H1 (cell line): ENCODE measurements around the gene IRGC. TPM values are rescaled to one million over a fixed set of nuclear protein-coding genes. Genes with fewer than 3 reads are reported as not detected.

Experiments used
- CTCF ChIA-PET: fragments of 300-600 bp; sonication (Branson Sonifier 250); formaldehyde crosslinking; loops from one replicate; lab custom pipeline; 2021; ENCODE audit not compliant: partially characterized antibody; lab: Charles Lee
- POLR2A ChIA-PET: fragments of 300-600 bp; sonication (Branson Sonifier 250); formaldehyde crosslinking; loops from one replicate; lab custom pipeline; 2021; ENCODE audit warnings: inconsistent platforms; ENCODE audit not compliant: partially characterized antibody; lab: Charles Lee
- DNase-seq, 2 experiments: peaks; one replicate each; pipeline versions ENCODE4 v3.0.0 to v3.0.0-alpha.2; 2010 to 2022; ENCODE audit warnings: low spot score in 2 of 2, low read depth in 1 of 2, mixed read lengths in 1 of 2
- FAIRE-seq: peaks from 2 replicates; lab custom pipeline; 2011; peaks lifted over from hg19 to GRCh38; lab: Jason Lieb, UNC
- H2AFZ ChIP-seq: 2 replicates; pipeline ENCODE4 v1.8.1; 2012; ENCODE audit warnings: low read length, inconsistent platforms
- H2AK5ac ChIP-seq: 2 replicates; pipeline ENCODE4 v1.6.1; 2013; ENCODE audit warnings: low read depth, low read length
- H2BK120ac ChIP-seq: replicated peaks from 2 replicates; pipeline ENCODE3; 2013; ENCODE audit warnings: low read depth, low read length, inconsistent platforms
- H2BK12ac ChIP-seq: 2 replicates; pipeline ENCODE4 v1.6.1; 2013; ENCODE audit warnings: low read depth, low read length
- H2BK15ac ChIP-seq: 2 replicates; pipeline ENCODE4 v1.6.1; 2013; ENCODE audit warnings: low read length
- H2BK20ac ChIP-seq: 2 replicates; pipeline ENCODE4 v1.6.1; 2013; ENCODE audit warnings: low read length
- H2BK5ac ChIP-seq: 2 replicates; pipeline ENCODE4 v1.6.1; 2013; ENCODE audit warnings: low read depth, low read length
- H3K14ac ChIP-seq: 2 replicates; pipeline ENCODE4 v1.6.1; 2013; ENCODE audit warnings: inconsistent platforms; ENCODE audit not compliant: insufficient read length
- H3K18ac ChIP-seq: 2 replicates; pipeline ENCODE4 v1.6.1; 2013; ENCODE audit warnings: low read length; ENCODE audit errors: extremely low read depth
- H3K23ac ChIP-seq: 2 replicates; pipeline ENCODE4 v1.6.1; 2013; ENCODE audit warnings: inconsistent platforms; ENCODE audit not compliant: insufficient read length
- H3K23me2 ChIP-seq: 2 replicates; pipeline ENCODE4 v1.6.1; 2013; ENCODE audit warnings: low read depth, low read length
- H3K27ac ChIP-seq: 2 replicates; pipeline ENCODE4 v1.6.1; 2011; ENCODE audit warnings: low read depth, low read length, inconsistent platforms
- H3K27me3 ChIP-seq, 4 experiments: replicated peaks in 1 of 4; 1 replicate in 1 of 4; 2 replicates in 3 of 4; pipeline versions ENCODE4 v1.6.1 to v1.8.1; 2011 to 2013; ENCODE audit warnings: low read length in 3 of 4, mild to moderate bottlenecking in 3 of 4, inconsistent platforms in 2 of 4, mixed read lengths in 2 of 4, moderate library complexity in 1 of 4; ENCODE audit not compliant: control insufficient read depth in 3 of 4, insufficient read depth in 3 of 4; ENCODE audit errors: extremely low read depth in 1 of 4
- H3K36me3 ChIP-seq, 4 experiments: 2 replicates each; pipeline versions ENCODE4 v1.6.1 to v1.8.1; 2011 to 2013; ENCODE audit warnings: mild to moderate bottlenecking in 4 of 4, low read length in 3 of 4, moderate library complexity in 2 of 4, control low read depth in 1 of 4, inconsistent platforms in 1 of 4; ENCODE audit not compliant: insufficient read depth in 4 of 4, control insufficient read depth in 2 of 4
- H3K4ac ChIP-seq: replicated peaks from 2 replicates; pipeline ENCODE3; 2013; ENCODE audit warnings: low read length, low read depth, mixed read lengths, inconsistent platforms; ENCODE audit not compliant: insufficient read length
- H3K4me1 ChIP-seq, 4 experiments: replicated peaks in 1 of 4; 1 replicate in 1 of 4; 2 replicates in 3 of 4; pipeline versions ENCODE4 v1.6.1 to v1.8.1; 2011 to 2013; ENCODE audit warnings: low read length in 3 of 4, inconsistent platforms in 2 of 4, mixed read lengths in 1 of 4; ENCODE audit not compliant: insufficient read depth in 4 of 4, control insufficient read depth in 3 of 4
- H3K4me2 ChIP-seq, 2 experiments: 2 replicates each; pipeline versions ENCODE4 v1.6.1 to v1.8.1; 2011 to 2013; ENCODE audit warnings: low read depth in 2 of 2, low read length in 2 of 2, control low read depth in 1 of 2, inconsistent platforms in 1 of 2, mild to moderate bottlenecking in 1 of 2; ENCODE audit not compliant: insufficient read depth in 1 of 2
- H3K4me3 ChIP-seq, 4 experiments: fragments of 200-600, 300-600 bp in 1 of 4; sonication (generic), shearing (Covaris generic), sonication (Bioruptor Twin) in 1 of 4; 2 replicates each; pipeline versions ENCODE4 v1.5.1 to v1.8.1; 2011 to 2016; ENCODE audit warnings: low read length in 4 of 4, low read depth in 3 of 4, control low read depth in 2 of 4, inconsistent platforms in 2 of 4, mild to moderate bottlenecking in 2 of 4, mixed read lengths in 1 of 4, moderate library complexity in 1 of 4; ENCODE audit not compliant: insufficient read depth in 2 of 4; ENCODE audit errors: extremely low read depth in 1 of 4
- H3K56ac ChIP-seq: replicated peaks from 2 replicates; pipeline ENCODE3; 2013; ENCODE audit warnings: low read depth, mild to moderate bottlenecking, mixed read lengths, low read length, inconsistent platforms; ENCODE audit not compliant: insufficient read length
- H3K79me1 ChIP-seq: 2 replicates; pipeline ENCODE4 v1.6.1; 2013; ENCODE audit warnings: low read depth, low read length, control low read depth
- H3K79me2 ChIP-seq, 2 experiments: 2 replicates each; pipeline versions ENCODE4 v1.6.1 to v1.8.1; 2012 to 2013; ENCODE audit warnings: low read length in 2 of 2, mild to moderate bottlenecking in 2 of 2, inconsistent platforms in 1 of 2; ENCODE audit not compliant: insufficient read depth in 2 of 2, control insufficient read depth in 1 of 2
- H3K9ac ChIP-seq, 4 experiments: replicated peaks in 1 of 4; 1 replicate in 1 of 4; 2 replicates in 3 of 4; pipeline versions ENCODE4 v1.6.1 to v1.8.1; 2011 to 2013; ENCODE audit warnings: low read depth in 3 of 4, low read length in 3 of 4, control low read depth in 2 of 4, mild to moderate bottlenecking in 2 of 4, moderate library complexity in 2 of 4, inconsistent platforms in 1 of 4; ENCODE audit errors: extremely low read depth in 1 of 4
- H3K9me3 ChIP-seq, 2 experiments: 2 replicates each; pipeline versions ENCODE4 v1.6.1 to v1.8.1; 2012 to 2013; ENCODE audit warnings: mild to moderate bottlenecking in 2 of 2, moderate library complexity in 2 of 2, control low read depth in 1 of 2, inconsistent platforms in 1 of 2, low read depth in 1 of 2, low read length in 1 of 2, mixed read lengths in 1 of 2; ENCODE audit not compliant: insufficient read depth in 2 of 2
- H4K20me1 ChIP-seq, 2 experiments: replicated peaks in 1 of 2; 2 replicates each; pipeline versions ENCODE3 to v1.8.1; 2011 to 2013; ENCODE audit warnings: inconsistent platforms in 2 of 2, low read length in 2 of 2, mild to moderate bottlenecking in 1 of 2; ENCODE audit not compliant: insufficient read depth in 2 of 2, control insufficient read depth in 1 of 2
- H4K5ac ChIP-seq: 2 replicates; pipeline ENCODE4 v1.6.1; 2013; ENCODE audit warnings: low read length, low read depth, mixed read lengths, inconsistent platforms; ENCODE audit not compliant: insufficient read length
- H4K8ac ChIP-seq: 2 replicates; pipeline ENCODE4 v1.8.0; 2013; ENCODE audit warnings: mild to moderate bottlenecking, moderate library complexity, low read length, inconsistent platforms; ENCODE audit not compliant: insufficient read depth; ENCODE audit errors: extremely low read depth
- H4K91ac ChIP-seq: replicated peaks from 2 replicates; pipeline ENCODE3; 2013; ENCODE audit warnings: low read length, mixed read lengths, inconsistent platforms; ENCODE audit not compliant: insufficient read length
- ASH2L ChIP-seq: fragments of 200-600, 300-600 bp; sonication (generic); IDR thresholded peaks from one replicate; pipeline ENCODE4 v1.7.1; 2017; ENCODE audit warnings: low read length
- BCL11A ChIP-seq, 2 experiments: IDR thresholded peaks; one replicate each; pipeline ENCODE4 v1.6.1; 2011; ENCODE audit warnings: low read depth in 2 of 2, low read length in 2 of 2, mild to moderate bottlenecking in 2 of 2
- CBX8 ChIP-seq: fragments of 300-800, 300-1000 bp; sonication (generic); IDR thresholded peaks from 2 replicates; pipeline ENCODE4 v1.7.1; 2016; ENCODE audit warnings: low read depth, low read length, borderline replicate concordance
- EZH2 ChIP-seq: fragments of 200-600 bp; sonication (generic); IDR thresholded peaks from 2 replicates; pipeline ENCODE4 v1.7.1; 2012; ENCODE audit warnings: low read depth, mild to moderate bottlenecking, moderate library complexity, low read length, inconsistent platforms; ENCODE audit not compliant: severe bottlenecking
- JUND ChIP-seq: IDR thresholded peaks from 2 replicates; pipeline ENCODE4 v1.6.1; 2011; ENCODE audit warnings: mild to moderate bottlenecking, improper control_type of control experiment, low read length
- MAFK ChIP-seq: IDR thresholded peaks from 2 replicates; pipeline ENCODE4 v1.6.1; 2012; ENCODE audit warnings: low read depth, mild to moderate bottlenecking, improper control_type of control experiment, low read length
- POLR2AphosphoS5 ChIP-seq: IDR thresholded peaks from 2 replicates; pipeline ENCODE4 v1.6.1; 2011; ENCODE audit warnings: low read depth, low read length
- RFX5 ChIP-seq: IDR thresholded peaks from 2 replicates; pipeline ENCODE4 v1.6.1; 2011; ENCODE audit warnings: low read depth, low read length, improper control_type of control experiment, borderline replicate concordance
- SAP30 ChIP-seq: fragments of 300-600 bp; sonication (generic); IDR thresholded peaks from 2 replicates; pipeline ENCODE4 v1.7.1; 2012; ENCODE audit warnings: low read length, moderate library complexity, mild to moderate bottlenecking, inconsistent platforms; ENCODE audit not compliant: insufficient read depth, insufficient replicate concordance
- SP2 ChIP-seq: IDR thresholded peaks from 2 replicates; pipeline ENCODE4 v1.6.1; 2012; ENCODE audit warnings: mild to moderate bottlenecking, low read length, inconsistent platforms
- SP4 ChIP-seq: IDR thresholded peaks from 2 replicates; pipeline ENCODE4 v1.6.1; 2012; ENCODE audit warnings: low read length, inconsistent platforms
- SRF ChIP-seq: IDR thresholded peaks from 2 replicates; pipeline ENCODE4 v1.6.1; 2011; ENCODE audit warnings: mild to moderate bottlenecking, low read depth, low read length, moderate library complexity
- SUZ12 ChIP-seq: fragments of 200-600 bp; sonication (generic); IDR thresholded peaks from 2 replicates; pipeline ENCODE4 v1.6.1; 2012; ENCODE audit warnings: mild to moderate bottlenecking, inconsistent platforms, low read length, moderate library complexity, mixed read lengths
- WGBS, 2 experiments: shearing (Covaris generic) in 1 of 2; methylation state at CpG; one replicate each; pipeline versions ENCODE4 v1.1.6 to v1.1.7; 2013 to 2015; ENCODE audit warnings: low lambda C conversion rate in 2 of 2, mixed read lengths in 2 of 2, inconsistent platforms in 1 of 2, low coverage in 1 of 2, missing lambda C conversion rate in 1 of 2; ENCODE audit not compliant: insufficient replicate concordance in 2 of 2, insufficient coverage in 1 of 2, insufficient read length in 1 of 2; ENCODE audit errors: extremely low coverage in 1 of 2, missing lambda C conversion rate in 1 of 2; 5-methylcytosine and 5-hydroxymethylcytosine counted together
- polyA plus RNA-seq, 7 experiments: library from polyadenylated mRNA; depleted of rRNA in 3 of 7; stranded (reverse) in 5 of 7; unstranded in 2 of 7; fragments of >200 nt in 5 of 7; fragments of 200-250 nt in 2 of 7; gene quantifications; 1 replicate in 5 of 7; 2 replicates in 1 of 7; 4 replicates in 1 of 7; pipeline versions ENCODE4 v1.2.1 to v1.2.3, GENCODE V29; 2011 to 2013; ENCODE audit warnings: missing spikeins in 2 of 7, mixed read lengths in 2 of 7
- total RNA-seq: library from RNA; stranded (reverse); fragmentation: NEBNext Ultra II Directional; extraction: Animal tissue kit (Norgen Biotek cat#: 25700); gene quantifications from 2 replicates; pipeline ENCODE4 v1.2.1, GENCODE V29; 2021
- TF ChIP-seq, protein P1 (sequence below): IDR thresholded peaks from 2 replicates; pipeline ENCODE4 v1.6.1; 2011; ENCODE audit warnings: low read depth, mild to moderate bottlenecking, low read length; ENCODE audit not compliant: insufficient read depth

IRGC gene
- total and polyA plus RNA-seq, 2 of the 8 experiments (the other 6 are each of a cell fraction or from before 2014, with no cell fraction given) = not detected

DNA sequence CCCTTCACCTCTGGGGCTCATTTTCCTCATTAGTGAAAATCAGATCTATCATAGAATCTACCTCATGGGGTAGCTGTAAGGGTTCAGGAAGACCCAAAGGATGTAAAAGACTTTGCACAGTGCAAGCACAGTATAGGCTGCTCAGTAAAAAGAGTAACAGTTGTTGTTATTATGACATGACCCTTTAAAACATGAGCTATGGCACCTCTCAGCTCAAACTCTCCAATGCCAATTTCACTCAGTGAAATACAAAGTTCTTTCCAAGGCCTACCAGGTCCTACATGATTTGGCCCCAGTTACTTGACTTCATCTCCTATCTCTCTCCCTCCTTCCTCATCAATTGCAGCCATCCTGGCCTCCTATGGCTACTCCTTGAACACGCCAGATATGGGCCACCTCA lies 34.0 kb downstream of the IRGC start:
- ChIA-PET CTCF (interaction anchor here (1.3 to 30.4 kb wide), 2 partner anchors 9 to 30 kb away, joined by 4 to 703 read pairs; partner anchors contain the start of gene KCNN4), POLR2A (interaction anchor here (1.0 kb wide), 1 partner anchor 18 kb away, joined by 3 read pairs; no protein-coding TSS in a partner anchor)
- Histone ChIP-seq H3K56ac (no peak overlapping the region), H3K23ac (no peak overlapping the region), H2BK20ac (no peak overlapping the region), H3K79me2 (peaks cover 0 to 13% of the 10 kb centered on the region in 2 experiments; a peak in 1 of 4 replicates), H4K20me1 (no peaks in the 10 kb centered on the region), H3K14ac (no peak overlapping the region), H2BK120ac (no peak overlapping the region), H3K4ac (no peak overlapping the region), H3K4me3 (no peak overlapping the region), H3K27me3 (no peaks in the 10 kb centered on the region), H4K91ac (no peak overlapping the region), H2BK5ac (no peak overlapping the region), H3K4me1 (no peaks in the 10 kb centered on the region), H3K27ac (no peak overlapping the region), H3K4me2 (no peak overlapping the region), H3K9me3 (no peaks in the 10 kb centered on the region), H2AK5ac (no peak overlapping the region), H3K23me2 (no peaks in the 10 kb centered on the region; the same call in 1 of the 2 replicates), H4K5ac (no peak overlapping the region), H3K9ac (no peak overlapping the region), H4K8ac (no peak overlapping the region), H2BK15ac (no peak overlapping the region), H3K79me1 (peaks cover 3% of the 10 kb centered on the region; the same call in 1 of the 2 replicates), H3K36me3 (peaks cover 18 to 35% (median 26%) of the 10 kb centered on the region in 4 experiments), H2BK12ac (no peak overlapping the region), H2AFZ (no peak overlapping the region), H3K18ac (no peak overlapping the region)
- DNase-seq = no peak
- no peak for FAIRE-seq
- 90% methylated on average over 1 of the region's 1 CpG; no CpG with 5 or more reads in 1 of the 2 experiments for WGBS, 2 experiments
- TF ChIP-seq CBX8 (no peak), MAFK (no peak), BCL11A (IDR thresholded peaks at IDR 0.05; ENCODE audit: low read depth in 2 of 2, low read length in 2 of 2) (no peak), EZH2 (no peak), SRF (no peak), RFX5 (no peak), SAP30 (no peak), SP4 (no peak), POLR2AphosphoS5 (no peak), JUND (no peak), ASH2L (no peak), SUZ12 (no peak), SP2 (no peak)
- TF ChIP-seq, protein P1, sequence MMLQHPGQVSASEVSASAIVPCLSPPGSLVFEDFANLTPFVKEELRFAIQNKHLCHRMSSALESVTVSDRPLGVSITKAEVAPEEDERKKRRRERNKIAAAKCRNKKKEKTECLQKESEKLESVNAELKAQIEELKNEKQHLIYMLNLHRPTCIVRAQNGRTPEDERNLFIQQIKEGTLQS = no peak
